Dedifferentiated amniotic fluid mesenchymal stem cell (primary cell): ENCODE results near the gene ABCD3.
"Not testable (repeated sequence)": the region's sequence is repeated elsewhere in the genome, so short reads cannot be mapped to it uniquely, and the experiment has no call there.

Experiments
- DNase-seq: peaks from one replicate; pipeline ENCODE4 v3.0.0-alpha.2; 2016; ENCODE audit errors: extremely low spot score

The ABCD3 gene

GRCh38 chr1:94413311-94413710 is 4.9 kb upstream of the ABCD3 start:
- DNase-seq, result no peak

- DNase-seq, result peak; percentile 33
These were observed 1.1 kb upstream of the ABCD3 start for GRCh38 chr1:94416901-94417727.

DNA sequence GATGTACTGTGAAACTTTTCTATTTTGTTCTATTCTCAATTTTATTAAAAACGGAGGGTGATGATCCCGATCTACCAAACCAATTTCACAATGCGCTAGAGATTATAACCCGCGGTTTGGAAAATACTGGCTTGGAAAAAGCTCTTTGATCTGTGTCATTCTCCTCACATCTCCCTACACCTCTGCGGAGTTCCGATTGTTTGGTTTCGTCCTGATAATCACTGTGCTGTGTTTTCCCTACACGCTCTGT is 536 bp upstream of the ABCD3 start:
- DNase-seq, result no peak

GRCh38 chr1:94418664-94419655 is 771 bp downstream of the ABCD3 start:
- peak; percentile 50 for DNase-seq

- no peak for DNase-seq
These were observed 4.1 kb downstream of the ABCD3 start for GRCh38 chr1:94422115-94422820.

DNA sequence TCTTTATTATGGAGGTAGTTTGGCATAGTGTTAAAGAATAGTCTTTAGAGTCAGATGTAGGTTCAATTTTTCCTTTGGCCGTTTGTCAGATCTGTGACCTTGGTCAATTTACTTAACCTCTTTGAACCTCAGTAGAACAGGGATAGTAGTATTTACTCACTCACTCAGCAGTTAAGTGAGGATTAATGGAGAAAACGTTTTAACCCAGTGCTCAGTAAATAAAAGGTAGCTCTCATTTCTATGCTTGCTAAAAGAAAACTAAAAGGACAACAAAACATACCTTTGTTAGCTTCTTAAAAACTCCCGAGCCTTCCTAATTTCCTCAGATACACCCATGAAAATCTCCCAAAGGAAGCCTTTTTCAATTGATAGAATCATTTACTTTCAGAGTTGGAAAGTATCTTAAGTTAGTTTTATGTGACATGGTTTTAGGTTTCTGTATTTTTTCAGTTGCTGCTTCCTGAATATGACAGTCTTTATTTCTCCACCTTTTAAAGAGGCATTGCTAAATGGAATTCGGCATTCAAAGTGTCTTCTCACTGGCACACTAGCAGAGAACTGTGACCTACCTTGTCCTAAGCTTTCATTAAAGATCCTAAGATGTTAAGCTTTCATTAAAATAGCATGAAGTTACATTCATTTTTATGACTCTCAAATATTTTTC is 7.8 kb downstream of the ABCD3 start:
- DNase-seq, result no peak

GRCh38 chr1:94426485-94426870 is 8.3 kb downstream of the ABCD3 start:
- not testable (repeated sequence) for DNase-seq

DNA sequence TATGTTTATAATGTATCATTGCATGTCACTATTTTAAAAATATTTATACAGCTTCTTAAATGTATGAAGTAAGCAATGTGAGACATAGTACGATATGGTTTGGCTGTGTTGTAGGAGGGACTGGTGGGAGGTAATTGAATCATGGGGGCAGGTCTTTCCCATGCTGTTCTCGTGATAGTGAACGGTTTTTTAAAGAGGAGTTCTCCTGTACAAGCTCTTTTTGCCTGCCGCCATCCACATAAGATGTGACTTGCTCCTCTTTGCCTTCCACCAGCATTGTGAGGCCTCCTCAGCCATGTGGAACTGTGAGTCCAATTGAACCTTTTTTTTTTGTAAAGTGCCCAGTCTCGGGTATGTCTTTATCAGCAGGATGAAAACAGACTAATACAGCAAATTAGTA is 10.3 kb downstream of the ABCD3 start:
- DNase-seq, result no peak

DNA sequence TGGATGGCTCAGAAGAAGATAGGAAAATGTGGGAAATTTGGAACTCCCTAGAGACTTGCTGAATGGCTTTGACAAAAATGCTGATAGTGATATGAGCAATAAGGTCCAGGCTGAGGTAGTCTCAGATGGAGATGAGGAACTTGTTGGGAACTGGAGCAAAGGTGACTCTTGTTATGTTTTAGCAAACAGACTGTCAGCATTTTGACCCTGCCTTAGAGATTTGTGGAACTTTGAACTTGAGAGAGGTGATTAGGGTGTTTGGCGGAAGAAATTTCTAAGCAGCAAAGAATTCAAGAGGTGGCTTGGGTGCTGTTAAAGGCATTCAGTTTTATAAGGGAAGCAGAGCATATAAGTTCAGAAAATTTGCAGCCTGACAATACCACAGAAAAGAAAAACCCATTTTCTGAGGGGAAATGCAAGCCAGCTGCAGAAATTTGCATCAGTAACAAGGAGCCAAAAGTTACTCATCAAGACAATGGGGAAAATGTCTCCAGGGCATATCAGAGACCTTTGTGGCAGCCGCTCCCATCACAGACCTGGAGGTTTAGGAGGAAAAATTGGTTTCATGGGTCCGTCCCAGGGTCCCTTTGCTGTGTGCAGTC is 10.8 kb downstream of the ABCD3 start:
- not testable (repeated sequence) for DNase-seq

GRCh38 chr1:94430066-94430465 is 11.9 kb downstream of the ABCD3 start:
- not testable (repeated sequence) for DNase-seq

DNA sequence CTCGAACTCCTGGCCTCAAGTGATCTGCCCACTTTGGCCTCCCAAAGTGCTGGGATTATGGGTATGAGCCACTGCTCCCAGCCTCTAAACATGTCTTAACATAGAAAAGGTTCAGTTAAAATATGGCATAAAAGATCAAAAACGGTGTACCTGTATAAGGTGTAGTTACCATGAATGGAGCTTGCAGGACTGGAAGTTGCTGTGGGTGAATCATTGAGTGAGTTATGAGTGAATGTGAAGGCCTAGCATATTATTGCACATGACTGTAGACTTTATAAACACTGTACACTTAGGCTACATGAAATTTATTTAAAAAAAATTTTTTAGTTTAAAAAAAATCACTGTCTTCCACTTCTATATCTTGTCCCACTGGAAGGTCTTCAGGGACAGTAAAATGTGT is 15.7 kb downstream of the ABCD3 start:
- no peak for DNase-seq

GRCh38 chr1:94434365-94435045 is 16.3 kb downstream of the ABCD3 start:
- DNase-seq, result no peak

DNA sequence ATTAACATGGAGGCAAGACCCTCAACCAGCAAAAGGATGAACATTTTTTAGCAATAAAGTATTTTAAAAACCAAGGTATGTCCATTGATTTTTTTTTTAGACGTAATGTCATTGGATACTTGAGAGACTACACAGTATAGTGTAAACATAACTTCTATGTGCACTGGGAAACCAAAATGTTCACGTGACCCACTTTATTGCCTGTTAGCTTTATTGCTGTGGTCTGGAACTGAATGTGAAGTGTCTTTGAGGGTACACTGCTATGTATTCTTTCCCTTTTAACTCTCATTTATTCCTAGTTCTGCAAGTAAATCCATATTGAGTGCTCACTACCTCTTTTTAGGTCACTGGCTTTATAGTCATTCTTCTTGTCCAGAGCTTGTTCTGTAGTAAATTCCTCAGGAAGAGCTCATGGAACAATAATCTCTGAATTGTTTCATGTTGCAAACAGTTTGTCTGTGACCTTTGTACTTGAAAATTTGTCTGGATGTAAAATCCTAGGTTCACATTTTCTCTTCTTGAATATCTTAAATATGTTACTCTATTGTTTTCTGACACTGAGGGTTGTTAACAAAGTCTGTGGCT is 20.6 kb downstream of the ABCD3 start:
- no peak for DNase-seq

DNA sequence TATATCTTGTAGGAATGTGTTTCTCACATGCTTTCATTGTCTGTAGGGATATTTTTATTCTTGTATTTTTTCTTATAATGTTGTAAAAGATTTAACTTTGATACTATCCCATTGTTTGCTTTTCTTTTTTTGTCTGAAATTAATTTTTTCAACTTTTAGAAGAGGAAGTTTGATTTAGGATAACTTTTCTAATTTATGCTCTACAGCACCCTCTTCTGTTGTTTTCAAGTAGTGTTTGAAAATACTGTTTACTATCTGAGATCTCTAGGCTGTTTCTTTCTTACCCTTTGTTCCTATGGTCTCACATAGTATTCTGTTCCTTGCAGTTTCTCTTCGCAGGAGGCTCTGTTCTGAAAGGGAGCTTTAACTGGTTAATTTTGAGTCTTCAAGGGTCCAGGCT is 21.9 kb downstream of the ABCD3 start:
- no peak for DNase-seq

GRCh38 chr1:94443067-94443466 is 24.9 kb downstream of the ABCD3 start:
- not testable (repeated sequence) for DNase-seq

DNA sequence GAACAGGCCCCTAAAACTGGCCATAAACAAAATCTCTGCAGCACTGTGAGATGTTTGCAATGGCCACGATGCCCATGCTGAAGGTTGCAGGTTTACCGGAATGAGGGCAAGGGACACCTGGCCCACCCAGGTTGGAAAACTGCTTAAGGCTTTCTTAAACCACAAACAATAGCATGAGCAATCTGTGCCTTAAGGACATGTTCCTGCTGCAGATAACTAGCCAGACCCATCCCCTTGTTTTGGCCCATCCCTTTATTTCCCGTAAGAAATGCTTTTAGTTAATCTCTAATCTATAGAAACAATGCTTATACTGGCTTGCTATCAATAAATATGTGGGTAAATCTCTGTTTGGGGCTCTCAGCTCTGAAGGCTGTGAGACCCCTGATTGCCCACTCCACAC is 26.6 kb downstream of the ABCD3 start:
- DNase-seq, result not testable (repeated sequence)

- not testable (repeated sequence) for DNase-seq
These were observed 27.5 kb downstream of the ABCD3 start for GRCh38 chr1:94445733-94446132.

GRCh38 chr1:94446177-94446576 is 28.0 kb downstream of the ABCD3 start:
- not testable (repeated sequence) for DNase-seq

GRCh38 chr1:94448741-94449140 is 30.6 kb downstream of the ABCD3 start:
- DNase-seq, result not testable (repeated sequence)

DNA sequence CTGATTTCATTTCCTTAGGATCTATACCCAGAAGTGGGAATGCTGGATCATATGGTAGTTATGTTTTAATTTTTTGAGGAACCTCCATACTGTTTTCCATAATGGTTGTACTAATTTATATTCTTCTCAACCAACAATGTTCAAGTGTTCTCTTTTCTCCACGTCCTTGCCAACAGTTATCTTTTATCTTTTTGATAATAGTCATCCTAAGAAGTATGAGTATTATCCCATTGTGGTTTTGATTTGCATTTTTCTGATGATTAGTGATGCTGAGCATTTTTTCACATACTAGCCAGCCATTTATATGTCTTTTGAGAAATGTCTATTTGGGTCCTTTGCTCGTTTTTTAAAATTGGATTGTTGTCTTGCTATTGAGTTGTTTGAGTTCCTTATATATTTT is 38.5 kb downstream of the ABCD3 start:
- DNase-seq, result no peak
